ENCODE measurements around the gene NECTIN4. TPM values are rescaled to one million over a fixed set of nuclear protein-coding genes. Genes with fewer than 3 reads are reported as not detected.

NECTIN4 gene
- total and polyA plus RNA-seq, 7 experiments from 2014 or later: not detected

GRCh38 chr1:161045736-161046604, 43.4 kb downstream of the NECTIN4 start, which contains the start of gene USF1:
Gene USF1, minus strand, starts transcription at chr1:161045977. Its CDS starts 2,702 bp downstream, at chr1:161043275.
- no peaks in the 10 kb centered on the region for H3K27me3 Mint-ChIP-seq
- H3K27ac Mint-ChIP-seq: peak within 1 kb of the TSS; percentile 92 to 100 (median 99)
- H3K4me3 Mint-ChIP-seq: peak within 1 kb of the TSS; percentile 93 to 100 (median 97)
- Histone ChIP-seq H3K4me1 (ENCODE audit: control insufficient read depth in 2 of 2, insufficient read depth in 2 of 2, low read length in 2 of 2) (peaks cover 17 to 23% of the 10 kb centered on the region in 2 donors), H3K4me3 (ENCODE audit: low read length) (peak within 1 kb of the TSS; percentile 93), H3K9me3 (ENCODE audit: control insufficient read depth in 2 of 3, low read length in 3 of 3) (no peaks in the 10 kb centered on the region), H3K36me3 (ENCODE audit: control insufficient read depth in 2 of 3, insufficient read depth in 3 of 3, low read length in 3 of 3) (peaks cover 19 to 63% (median 19%) of the 10 kb centered on the region in 3 experiments), H3K27ac (ENCODE audit: low read depth, low read length) (peak within 1 kb of the TSS; percentile 92), H3K27me3 (ENCODE audit: control insufficient read depth in 2 of 2, insufficient read depth in 2 of 2, low read length in 2 of 2) (no peaks in the 10 kb centered on the region)
- H3K9me3 Mint-ChIP-seq: no peaks in the 10 kb centered on the region
- ChIA-PET CTCF (interaction anchor here (0.5 to 3.7 kb wide), 9 partner anchors 15 to 120 kb away, joined by 3 to 42 read pairs (median 3); partner anchors contain the start of genes ARHGAP30, KLHDC9 and PPOX), POLR2A (interaction anchor here (0.5 to 16.0 kb wide), 39 partner anchors 8 to 769 kb away, joined by 3 to 377 read pairs (median 5); partner anchors contain the start of genes ARHGAP30, DEDD, F11R and KLHDC9)
- peak; percentile 84 to 96 (median 93) for DNase-seq
- peaks cover 41 to 54% (median 49%) of the 10 kb centered on the region in 7 donors for H3K4me1 Mint-ChIP-seq
- peaks cover 15 to 52% (median 19%) of the 10 kb centered on the region in 5 donors for H3K36me3 Mint-ChIP-seq
- ATAC-seq: peak; percentile 89
- intact Hi-C loops (cut with micrococcal nuclease): loop anchor here (1.0 to 10.0 kb wide), 12 partner anchors 22 to 781 kb away; partner anchors contain the start of genes F11R (in 2 of the 2), UFC1 (in 2 of the 2), APOA2 (in 1 of the 2) and COPA (in 1 of the 2)

GRCh38 chr1:161044908-161045735, 44.2 kb downstream of the NECTIN4 start:
- peak overlapping the region; percentile 92 to 100 (median 99) for H3K27ac Mint-ChIP-seq
- intact Hi-C loops (cut with micrococcal nuclease): loop anchor here (1.0 to 10.0 kb wide), 11 partner anchors 23 to 780 kb away; partner anchors contain the start of genes APOA2 (in 1 of the 2), COPA (in 1 of the 2), DCAF8 (in 1 of the 2) and DEDD (in 1 of the 2)
- Histone ChIP-seq H3K36me3 (ENCODE audit: control insufficient read depth in 2 of 3, insufficient read depth in 3 of 3, low read length in 3 of 3) (peaks cover 19 to 62% (median 20%) of the 10 kb centered on the region in 3 experiments), H3K4me1 (ENCODE audit: control insufficient read depth in 2 of 2, insufficient read depth in 2 of 2, low read length in 2 of 2) (peaks cover 17 to 24% of the 10 kb centered on the region in 2 donors), H3K9me3 (ENCODE audit: control insufficient read depth in 2 of 3, low read length in 3 of 3) (no peaks in the 10 kb centered on the region), H3K27ac (ENCODE audit: low read depth, low read length) (peak overlapping the region; percentile 92), H3K4me3 (ENCODE audit: low read length) (peak overlapping the region; percentile 93), H3K27me3 (ENCODE audit: control insufficient read depth in 2 of 2, insufficient read depth in 2 of 2, low read length in 2 of 2) (no peaks in the 10 kb centered on the region)
- POLR2A ChIA-PET: interaction anchor here (0.6 to 16.0 kb wide), 36 partner anchors 7 to 292 kb away, joined by 3 to 377 read pairs (median 5); partner anchors contain the start of genes ARHGAP30, B4GALT3, DEDD and F11R
- peak; percentile 45 for ATAC-seq
- no peaks in the 10 kb centered on the region for H3K27me3 Mint-ChIP-seq
- DNase-seq: peak in 8 of 9 donors; percentile 39 to 79 (median 57)
- H3K4me1 Mint-ChIP-seq: peaks cover 43 to 54% (median 49%) of the 10 kb centered on the region in 7 donors
- peak overlapping the region; percentile 93 to 100 (median 97) for H3K4me3 Mint-ChIP-seq
- H3K9me3 Mint-ChIP-seq: no peaks in the 10 kb centered on the region
- peaks cover 15 to 54% (median 16%) of the 10 kb centered on the region in 5 donors for H3K36me3 Mint-ChIP-seq
- CTCF ChIA-PET: interaction anchor here (0.5 to 3.7 kb wide), 11 partner anchors 13 to 309 kb away, joined by 3 to 42 read pairs (median 3); partner anchors contain the start of genes ARHGAP30, F11R, KLHDC9 and PPOX

GRCh38 chr1:161044535-161044907, 44.8 kb downstream of the NECTIN4 start:
- POLR2A ChIA-PET: interaction anchor here (0.6 to 16.0 kb wide), 16 partner anchors 12 to 293 kb away, joined by 3 to 377 read pairs (median 9); partner anchors contain the start of genes ARHGAP30, B4GALT3, DEDD and F11R
- CTCF ChIA-PET: interaction anchor here (0.6 to 3.7 kb wide), 6 partner anchors 13 to 310 kb away, joined by 3 to 42 read pairs (median 6); partner anchors contain the start of genes ARHGAP30, F11R and KLHDC9

GRCh38 chr1:161039546-161039945, 49.8 kb downstream of the NECTIN4 start:
- Histone ChIP-seq H3K36me3 (ENCODE audit: control insufficient read depth in 2 of 3, insufficient read depth in 3 of 3, low read length in 3 of 3) (peaks cover 14 to 39% (median 17%) of the 10 kb centered on the region in 3 experiments), H3K27me3 (ENCODE audit: control insufficient read depth in 2 of 2, insufficient read depth in 2 of 2, low read length in 2 of 2) (no peaks in the 10 kb centered on the region), H3K4me3 (ENCODE audit: low read length) (no peak overlapping the region), H3K27ac (ENCODE audit: low read depth, low read length) (peak overlapping the region; percentile 93), H3K9me3 (ENCODE audit: control insufficient read depth in 2 of 3, low read length in 3 of 3) (no peaks in the 10 kb centered on the region), H3K4me1 (ENCODE audit: control insufficient read depth in 2 of 2, insufficient read depth in 2 of 2, low read length in 2 of 2) (peaks cover 22 to 38% of the 10 kb centered on the region in 2 donors)
- Mint-ChIP-seq H3K9me3 (peaks cover 0 to 7% (median 0%) of the 10 kb centered on the region in 11 donors), H3K4me3 (peak overlapping the region; percentile 47 to 94 (median 88)), H3K27me3 (no peaks in the 10 kb centered on the region), H3K36me3 (peaks cover 3 to 35% (median 9%) of the 10 kb centered on the region in 5 donors), H3K4me1 (peaks cover 30 to 63% (median 42%) of the 10 kb centered on the region in 7 donors), H3K27ac (peak overlapping the region; percentile 84 to 97 (median 91))
- ChIA-PET CTCF (interaction anchor here (1.2 to 6.1 kb wide), 6 partner anchors 15 to 59 kb away, joined by 3 to 74 read pairs (median 8); partner anchors contain the start of genes ARHGAP30 and KLHDC9), POLR2A (interaction anchor here (0.7 to 16.0 kb wide), 10 partner anchors 9 to 93 kb away, joined by 3 to 377 read pairs (median 5); partner anchors contain the start of genes ARHGAP30, DEDD, F11R and KLHDC9)
- no peak for DNase-seq
- ATAC-seq: no peak
- intact Hi-C loops (cut with micrococcal nuclease): loop anchor here in 1 of 2 donors (1.0 kb wide), 1 partner anchor 42 kb away; no protein-coding TSS in a partner anchor

More at GRCh38 chr1:161044535-161044907, 44.8 kb downstream of the NECTIN4 start:
- intact Hi-C loops (cut with micrococcal nuclease): loop anchor here (2.0 to 10.0 kb wide), 4 partner anchors 48 to 780 kb away; partner anchors contain the start of genes APOA2 (in 1 of the 2), DCAF8 (in 1 of the 2), TOMM40L (in 1 of the 2) and UFC1 (in 1 of the 2)
- Histone ChIP-seq H3K27me3 (ENCODE audit: control insufficient read depth in 2 of 2, insufficient read depth in 2 of 2, low read length in 2 of 2) (no peaks in the 10 kb centered on the region), H3K36me3 (ENCODE audit: control insufficient read depth in 2 of 3, insufficient read depth in 3 of 3, low read length in 3 of 3) (peaks cover 19 to 62% (median 19%) of the 10 kb centered on the region in 3 experiments), H3K4me1 (ENCODE audit: control insufficient read depth in 2 of 2, insufficient read depth in 2 of 2, low read length in 2 of 2) (peaks cover 19 to 30% of the 10 kb centered on the region in 2 donors), H3K27ac (ENCODE audit: low read depth, low read length) (peak overlapping the region; percentile 92), H3K4me3 (ENCODE audit: low read length) (peak overlapping the region; percentile 93), H3K9me3 (ENCODE audit: control insufficient read depth in 2 of 3, low read length in 3 of 3) (no peaks in the 10 kb centered on the region)
- H3K27ac Mint-ChIP-seq: peak overlapping the region; percentile 92 to 100 (median 98)
- H3K27me3 Mint-ChIP-seq: no peaks in the 10 kb centered on the region
- peaks cover 46 to 59% (median 53%) of the 10 kb centered on the region in 7 donors for H3K4me1 Mint-ChIP-seq
- DNase-seq (peak in 6 of 9 donors; percentile 30 to 65 (median 46)), ATAC-seq (peak; percentile 7)
- H3K4me3 Mint-ChIP-seq: peak overlapping the region; percentile 93 to 100 (median 97)
- no peaks in the 10 kb centered on the region for H3K9me3 Mint-ChIP-seq
- peaks cover 12 to 53% (median 16%) of the 10 kb centered on the region in 5 donors for H3K36me3 Mint-ChIP-seq

GRCh38 chr1:161039154-161039545, 50.2 kb downstream of the NECTIN4 start:
- CTCF ChIA-PET: interaction anchor here (1.4 to 6.1 kb wide), 5 partner anchors 25 to 59 kb away, joined by 4 to 74 read pairs (median 13); partner anchors contain the start of genes ARHGAP30 and KLHDC9
- intact Hi-C loops (cut with micrococcal nuclease): loop anchor here in 1 of 2 donors (1.0 kb wide), 1 partner anchor 42 kb away; no protein-coding TSS in a partner anchor
- no peak for DNase-seq
- H3K4me3 Mint-ChIP-seq: peak overlapping the region; percentile 88 to 94 (median 92)
- H3K4me1 Mint-ChIP-seq: peaks cover 26 to 59% (median 38%) of the 10 kb centered on the region in 7 donors
- peak overlapping the region; percentile 91 to 97 (median 94) for H3K27ac Mint-ChIP-seq
- peaks cover 14 to 39% (median 17%) of the 10 kb centered on the region in 3 experiments for H3K36me3 ChIP-seq (ENCODE audit: control insufficient read depth in 2 of 3, insufficient read depth in 3 of 3, low read length in 3 of 3)
- H3K9me3 Mint-ChIP-seq: peaks cover 0 to 7% (median 0%) of the 10 kb centered on the region in 11 donors
- POLR2A ChIA-PET: interaction anchor here (0.7 to 16.0 kb wide), 14 partner anchors 9 to 202 kb away, joined by 3 to 377 read pairs (median 4); partner anchors contain the start of genes ARHGAP30, DEDD, F11R and KLHDC9
- H3K36me3 Mint-ChIP-seq: peaks cover 3 to 32% (median 9%) of the 10 kb centered on the region in 5 donors
- H3K27me3 ChIP-seq (ENCODE audit: control insufficient read depth in 2 of 2, insufficient read depth in 2 of 2, low read length in 2 of 2): no peaks in the 10 kb centered on the region
- H3K27ac ChIP-seq (ENCODE audit: low read depth, low read length): peak overlapping the region; percentile 93
- no peak for ATAC-seq
- no peaks in the 10 kb centered on the region for H3K27me3 Mint-ChIP-seq
- no peaks in the 10 kb centered on the region for H3K9me3 ChIP-seq (ENCODE audit: control insufficient read depth in 2 of 3, low read length in 3 of 3)
- peak overlapping the region; percentile 95 for H3K4me3 ChIP-seq (ENCODE audit: low read length)
- peaks cover 18 to 34% of the 10 kb centered on the region in 2 donors for H3K4me1 ChIP-seq (ENCODE audit: control insufficient read depth in 2 of 2, insufficient read depth in 2 of 2, low read length in 2 of 2)
